ENCODE measurements around the gene NTRK1.

NTRK1 gene

DNA sequence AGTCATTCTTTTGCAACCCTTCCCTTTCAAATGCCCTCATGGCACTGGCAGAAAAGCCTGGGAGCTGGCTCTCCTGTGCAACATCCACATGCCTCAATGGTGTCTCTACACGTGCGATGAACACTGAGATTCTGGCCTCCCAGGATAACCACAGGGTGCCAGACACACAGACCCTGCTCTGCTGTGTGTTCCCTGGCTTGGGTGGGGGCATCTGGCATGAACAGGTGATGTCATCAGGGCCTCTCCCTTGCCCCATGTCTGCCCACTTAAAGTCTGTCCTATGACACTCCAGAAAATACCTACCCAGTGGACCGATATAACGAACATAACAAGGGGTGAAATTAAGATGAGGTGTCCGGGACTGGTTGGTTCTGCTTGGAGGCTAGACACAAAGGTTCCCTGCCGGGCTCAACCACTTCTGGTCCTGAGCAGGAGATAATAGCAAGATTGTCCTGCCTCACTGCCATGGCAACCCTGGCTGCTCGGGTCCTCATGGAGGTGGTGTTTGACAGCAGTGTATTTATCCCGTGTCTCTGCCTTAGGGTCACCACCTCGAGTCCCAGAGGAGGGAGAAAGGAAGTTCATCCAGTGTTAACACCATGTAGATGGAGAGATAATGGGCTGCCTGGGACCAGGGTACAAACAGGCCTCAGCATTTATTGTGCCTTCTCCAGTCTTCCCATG lies 21.1 kb upstream of the NTRK1 start:
- no peak for DNase-seq

DNA sequence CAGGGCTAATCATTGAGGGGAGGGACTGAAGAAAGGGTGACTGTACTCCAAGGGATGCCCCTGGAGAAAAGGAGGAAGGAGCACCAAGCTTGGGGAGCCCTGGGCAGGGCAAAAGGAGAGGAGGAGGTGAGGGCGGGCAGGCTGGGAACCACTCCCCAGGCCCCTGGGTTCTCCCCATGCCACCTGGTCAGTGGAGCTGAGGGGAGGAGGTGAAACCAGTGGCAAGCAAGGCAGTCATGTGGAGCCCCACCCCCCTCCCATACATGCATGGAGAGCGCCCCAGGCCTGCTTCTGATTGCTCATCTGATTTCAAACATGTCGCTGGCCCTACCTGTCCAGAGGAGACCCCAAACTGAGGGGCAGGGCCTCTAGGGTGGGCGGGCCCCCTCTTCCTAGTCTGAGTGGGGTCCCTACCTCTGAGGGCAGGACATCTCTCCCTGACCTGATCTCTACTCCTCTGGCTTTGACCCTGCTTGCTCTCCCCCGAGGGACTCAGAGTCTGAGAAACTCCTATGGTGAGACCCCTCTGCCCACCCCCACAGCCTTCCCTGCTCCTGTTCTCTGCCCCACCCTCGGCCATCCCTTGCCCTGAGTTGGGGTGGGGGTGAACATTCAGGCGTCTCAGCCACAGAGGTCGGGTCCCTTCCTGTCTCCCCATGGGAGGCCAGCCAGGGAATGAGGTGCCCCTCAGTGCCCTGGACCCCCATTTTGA lies 20.3 kb upstream of the NTRK1 start:
- DNase-seq = no peak

DNA sequence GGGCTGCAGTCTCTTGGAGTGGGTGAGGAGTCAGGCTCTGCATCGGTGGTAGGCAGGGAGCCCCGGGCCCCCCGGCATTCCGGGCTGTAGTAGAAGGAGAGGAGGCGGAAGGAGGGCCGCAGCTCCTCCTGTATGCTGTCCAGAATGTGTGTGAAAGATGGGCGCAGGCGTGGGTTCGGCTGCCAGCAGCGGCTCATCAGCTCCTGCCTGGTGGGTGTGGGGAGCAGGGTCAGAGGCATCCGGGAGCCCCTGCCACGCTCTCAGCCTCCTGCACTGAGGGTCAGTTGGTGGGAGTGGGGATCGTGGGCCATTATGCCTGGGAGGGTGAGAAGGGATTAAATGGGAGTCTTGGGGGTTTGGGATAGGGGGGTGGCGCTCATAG lies 19.8 kb upstream of the NTRK1 start:
- DNase-seq = no peak

DNA sequence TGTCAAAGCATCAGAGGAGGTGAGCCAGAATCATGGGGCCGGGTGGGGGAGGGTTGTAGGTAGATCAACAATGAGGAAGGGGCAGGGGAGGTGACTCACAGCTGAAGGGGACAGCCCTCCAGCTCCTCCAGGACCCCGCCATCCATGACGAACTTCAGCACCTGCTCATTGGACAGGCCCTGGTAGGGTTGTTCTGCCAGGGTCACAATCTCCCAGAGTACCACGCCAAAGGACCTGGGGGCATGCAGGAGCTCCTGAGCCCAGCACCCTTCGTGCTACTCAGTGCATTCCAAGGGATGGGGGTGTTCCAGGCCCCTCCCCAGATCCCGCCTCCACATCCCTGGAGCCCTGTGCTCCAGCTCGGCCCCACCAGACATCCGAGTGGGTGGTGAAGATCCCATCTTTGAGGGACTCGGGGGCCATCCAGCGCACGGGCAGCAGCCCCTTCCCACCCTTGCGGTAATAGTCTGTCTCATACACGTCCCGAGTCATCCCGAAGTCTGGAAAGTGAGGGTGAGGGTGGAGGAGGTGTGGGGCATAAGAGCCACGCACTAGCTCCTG lies 19.3 kb upstream of the NTRK1 start:
- DNase-seq = no peak

DNA sequence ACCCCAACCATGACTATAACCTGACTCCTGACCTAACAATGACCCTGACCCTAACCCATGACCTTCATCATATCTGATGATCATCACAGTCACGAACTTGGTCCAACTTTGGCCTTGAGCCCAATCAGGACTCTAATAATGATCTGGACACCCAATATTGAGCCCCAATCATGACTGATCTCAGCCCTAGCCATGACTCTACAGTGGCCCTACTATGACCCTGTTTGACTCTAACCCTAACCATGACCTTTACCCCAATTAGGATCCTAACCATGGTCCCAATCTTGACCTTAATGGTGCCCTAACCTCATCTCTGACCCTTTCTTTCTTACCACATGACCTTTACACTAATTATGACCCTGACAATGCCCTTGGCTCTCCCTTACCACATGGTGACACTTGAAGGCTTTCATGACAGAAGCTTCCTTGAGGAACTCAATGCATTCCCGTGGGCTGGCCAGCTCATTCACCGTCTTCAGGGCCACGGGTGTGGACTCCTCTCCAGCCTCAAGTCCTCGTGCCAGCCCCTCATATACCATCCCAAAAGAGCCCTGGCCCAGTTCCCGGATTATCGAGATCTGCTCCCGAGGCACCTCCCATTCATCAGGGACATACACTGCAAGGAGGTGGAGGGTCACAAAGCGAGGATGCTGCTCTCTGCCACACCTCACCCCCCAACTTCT lies 17.9 kb upstream of the NTRK1 start:
- no peak for DNase-seq

DNA sequence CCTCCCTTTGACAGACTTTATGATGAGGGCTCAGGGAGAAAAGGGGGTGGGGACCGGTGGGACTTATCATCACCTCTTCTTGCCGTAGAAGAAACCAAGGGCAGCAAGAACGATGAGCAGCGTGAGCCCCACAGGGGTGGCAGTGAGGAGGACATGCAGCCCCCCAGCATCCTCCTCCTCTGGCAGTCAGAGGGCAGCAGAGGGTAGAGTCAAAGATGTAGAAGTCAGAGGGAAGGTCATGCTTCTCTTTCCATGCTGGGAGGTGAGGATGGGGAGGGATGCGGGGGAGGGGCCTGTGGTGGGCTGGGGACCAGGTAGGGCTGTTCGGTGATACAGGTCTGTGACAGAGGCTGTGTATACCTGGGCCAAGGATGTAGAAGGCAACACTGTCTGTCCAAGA lies 16.6 kb upstream of the NTRK1 start:
- no peak for DNase-seq

DNA sequence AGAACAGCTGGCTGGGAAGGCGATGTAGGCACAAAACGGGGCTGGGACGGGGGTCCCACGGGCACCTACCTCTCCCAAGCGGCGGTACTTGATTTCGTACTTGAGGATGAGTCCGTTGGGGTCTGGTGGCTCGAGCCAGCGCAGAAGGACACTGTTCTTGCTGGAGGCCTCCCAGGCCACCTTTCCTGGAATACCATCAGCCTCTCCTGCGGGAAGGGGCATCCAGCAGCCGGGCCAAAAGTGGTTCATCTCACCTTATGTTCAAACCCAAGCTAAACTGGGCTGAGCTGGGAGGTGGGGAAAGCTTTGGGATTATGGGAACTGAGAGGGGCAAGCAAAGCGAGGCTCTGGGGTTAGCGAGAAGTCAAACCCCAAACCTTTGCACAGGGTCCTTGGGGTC lies 16.0 kb upstream of the NTRK1 start:
- DNase-seq = no peak

DNA sequence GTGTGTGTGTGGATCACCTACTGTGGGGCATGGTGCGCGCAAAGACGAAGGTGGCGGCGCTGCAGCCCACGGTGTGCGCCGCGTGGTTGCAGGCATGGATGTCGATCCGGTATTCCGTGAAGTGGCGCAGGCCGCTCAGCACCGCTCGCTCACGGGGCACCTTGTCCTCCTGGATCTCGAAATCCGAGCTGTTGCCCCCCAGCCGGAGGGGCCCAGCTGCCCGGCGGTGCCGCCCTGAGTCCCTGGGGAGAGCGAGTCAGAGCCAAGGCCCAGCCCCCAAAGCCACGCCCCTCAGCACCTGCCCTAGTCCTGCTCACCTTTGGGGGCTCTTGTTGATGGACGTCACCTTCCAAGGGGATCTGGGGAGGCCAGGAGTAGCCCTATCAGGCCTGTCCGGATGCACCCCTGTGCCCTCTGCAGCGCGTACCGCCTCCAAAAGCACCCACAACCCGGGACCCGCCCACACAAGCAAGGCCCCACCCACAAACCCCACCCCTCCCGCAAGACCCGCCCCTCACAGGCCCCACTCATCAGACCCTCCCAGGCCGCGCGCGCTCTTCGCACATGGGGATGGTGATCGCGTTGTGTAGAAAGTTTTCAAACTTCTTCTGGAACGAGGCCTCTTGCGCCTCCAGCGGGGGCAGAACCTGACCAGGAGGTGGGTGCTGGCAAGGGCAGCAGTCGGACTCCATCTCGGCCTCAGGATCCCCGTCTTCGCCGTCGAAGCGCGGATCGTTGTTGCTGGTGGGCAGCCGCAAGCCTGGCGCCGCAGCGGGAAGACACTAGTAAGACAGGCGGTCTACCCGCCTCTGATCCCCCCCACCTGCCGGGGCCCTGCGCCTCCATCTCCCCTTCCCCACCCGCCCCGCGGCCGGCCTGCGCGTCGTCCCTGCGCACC lies 15.4 kb upstream of the NTRK1 start:
- peak; percentile 23 for DNase-seq

DNA sequence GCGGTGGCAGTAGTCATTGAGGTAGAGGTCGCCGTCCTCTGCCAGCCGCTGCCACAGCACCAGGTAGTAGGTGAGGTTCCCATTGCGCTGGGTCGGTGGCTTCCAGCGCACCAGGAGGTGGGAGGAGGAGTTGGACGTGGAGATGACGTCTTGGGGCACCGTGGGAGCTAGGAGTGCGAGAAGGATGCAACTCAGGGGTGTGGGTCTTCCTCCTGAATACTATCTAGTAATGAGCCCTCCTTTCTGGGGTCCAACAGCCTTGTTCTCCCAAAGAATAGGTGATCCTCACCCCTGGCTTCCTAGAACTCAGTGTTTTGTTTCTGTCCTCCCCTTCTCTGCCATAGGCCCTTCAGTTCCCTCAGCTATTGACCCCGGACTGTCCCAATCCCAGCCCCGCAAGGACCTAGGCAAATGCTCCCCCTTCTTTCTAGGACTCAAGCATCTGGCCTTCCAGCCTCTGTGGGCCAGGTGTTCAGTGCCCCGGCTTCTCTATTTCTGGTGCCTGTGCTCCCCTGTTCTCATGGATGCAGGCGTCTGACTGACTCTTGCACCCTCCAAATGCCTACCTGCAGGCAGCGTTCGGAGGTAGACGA lies 14.6 kb upstream of the NTRK1 start:
- no peak for DNase-seq

DNA sequence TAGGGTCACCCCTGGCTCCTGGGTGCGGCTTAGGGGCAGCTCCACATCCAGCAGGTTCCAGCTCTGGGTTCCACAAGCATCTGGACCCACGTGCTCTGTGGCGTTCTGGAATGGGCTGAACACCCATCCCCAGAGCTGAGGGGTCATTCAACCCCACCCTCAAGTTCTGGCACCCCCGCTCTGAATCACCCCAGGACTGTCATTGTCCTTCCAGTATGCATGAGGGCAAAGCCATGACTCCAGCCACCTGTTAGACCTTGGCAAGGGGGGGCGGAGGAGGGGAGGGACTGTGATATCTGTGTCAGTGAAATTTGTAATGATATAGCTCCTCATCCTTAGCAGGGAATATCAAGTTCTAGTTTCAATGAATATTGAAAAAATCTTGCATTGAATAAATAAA lies 14.0 kb upstream of the NTRK1 start:
- DNase-seq = no peak

DNA sequence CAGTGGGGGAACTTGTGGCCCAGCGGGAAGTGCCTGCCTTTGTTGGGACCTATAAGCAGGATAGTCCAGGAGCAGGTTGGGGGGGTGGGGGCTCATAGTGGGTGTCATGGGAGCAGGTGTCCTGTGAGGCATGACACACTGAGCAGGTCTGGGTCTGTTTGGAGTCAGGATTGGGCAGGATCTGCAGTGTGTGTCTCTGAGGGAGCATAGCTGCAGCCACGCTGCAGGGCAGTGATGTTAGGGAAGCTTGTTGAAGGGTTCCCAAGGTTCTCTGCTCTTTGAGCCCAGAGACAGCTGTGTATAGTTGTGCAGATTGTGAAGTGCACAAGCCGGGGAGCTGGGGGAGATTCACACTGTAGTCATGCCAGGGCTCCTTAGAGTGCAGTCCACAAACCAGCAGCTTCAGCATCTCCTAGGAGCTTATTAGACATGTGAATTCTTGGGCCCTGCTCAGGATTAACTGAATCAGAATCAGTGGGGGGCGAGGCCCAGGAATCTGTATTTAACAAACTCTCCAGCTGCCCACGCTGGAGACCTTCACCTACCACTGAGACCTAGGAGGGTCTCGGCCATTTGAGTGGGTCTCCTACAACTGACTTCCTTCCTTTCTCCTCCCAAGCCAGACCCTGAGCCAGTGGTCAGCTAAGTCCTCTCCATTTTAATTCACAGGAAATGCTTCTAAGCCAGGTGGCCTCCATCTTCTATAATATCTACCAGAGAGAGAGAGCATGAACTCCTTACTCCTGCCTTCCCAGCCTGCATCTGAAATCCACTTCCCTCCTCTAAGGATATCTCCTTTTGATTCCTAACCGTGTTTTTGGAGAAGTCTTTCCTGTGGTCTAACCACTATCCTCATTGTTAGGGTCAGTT lies 12.8 kb upstream of the NTRK1 start:
- DNase-seq = no peak

DNA sequence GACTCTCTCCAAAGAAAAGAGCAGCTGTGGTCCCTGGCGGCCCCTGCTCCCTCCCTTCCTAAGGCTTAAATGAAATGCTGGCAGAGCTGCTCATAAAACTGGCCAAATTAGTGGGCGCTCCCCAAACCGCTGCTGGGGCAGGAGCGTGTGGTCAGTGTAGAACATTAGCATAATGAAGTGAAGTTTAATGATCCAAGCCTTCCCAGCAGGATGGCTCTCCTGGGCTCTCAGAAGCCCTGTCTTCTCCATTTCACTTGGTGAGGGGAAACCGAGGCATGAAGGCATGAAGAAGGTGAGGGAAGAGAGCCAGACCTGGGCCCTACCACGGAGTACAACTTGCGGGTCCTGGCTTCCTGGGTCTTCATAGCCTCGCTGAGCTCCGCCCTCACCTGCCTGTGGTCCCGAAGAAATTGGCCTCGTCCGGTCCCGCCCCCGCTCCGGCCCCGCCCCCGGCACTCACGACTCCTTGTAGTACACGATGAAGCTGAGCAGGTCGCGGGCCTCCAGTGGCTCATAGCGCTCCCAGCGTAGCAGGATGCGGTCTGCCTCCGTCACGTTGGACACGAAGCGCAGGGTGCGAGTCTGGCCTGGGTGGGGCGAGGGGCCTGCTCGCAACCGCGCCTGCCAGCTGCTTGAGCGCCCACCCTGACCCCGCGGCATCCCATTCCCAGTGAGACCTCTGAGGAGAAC lies 12.1 kb upstream of the NTRK1 start:
- DNase-seq = peak; percentile 62

DNA sequence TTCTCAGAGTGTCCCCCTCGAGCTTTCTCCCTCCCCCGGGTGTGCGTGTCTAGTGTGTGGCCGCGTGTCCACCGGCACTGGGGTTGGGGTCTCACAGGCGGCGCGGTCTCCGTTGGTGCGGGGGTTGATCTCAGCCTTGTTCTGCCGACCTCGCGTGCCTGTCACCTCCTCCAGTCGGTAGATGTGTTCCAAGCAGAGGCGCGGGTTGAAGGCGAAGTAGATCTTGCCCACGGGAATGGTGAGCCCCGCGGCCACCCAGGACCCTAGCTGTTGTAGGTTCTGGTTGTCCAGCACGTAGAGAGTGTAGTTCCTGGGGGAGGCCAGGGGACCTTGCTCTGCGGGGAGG lies 11.5 kb upstream of the NTRK1 start:
- no peak for DNase-seq

DNA sequence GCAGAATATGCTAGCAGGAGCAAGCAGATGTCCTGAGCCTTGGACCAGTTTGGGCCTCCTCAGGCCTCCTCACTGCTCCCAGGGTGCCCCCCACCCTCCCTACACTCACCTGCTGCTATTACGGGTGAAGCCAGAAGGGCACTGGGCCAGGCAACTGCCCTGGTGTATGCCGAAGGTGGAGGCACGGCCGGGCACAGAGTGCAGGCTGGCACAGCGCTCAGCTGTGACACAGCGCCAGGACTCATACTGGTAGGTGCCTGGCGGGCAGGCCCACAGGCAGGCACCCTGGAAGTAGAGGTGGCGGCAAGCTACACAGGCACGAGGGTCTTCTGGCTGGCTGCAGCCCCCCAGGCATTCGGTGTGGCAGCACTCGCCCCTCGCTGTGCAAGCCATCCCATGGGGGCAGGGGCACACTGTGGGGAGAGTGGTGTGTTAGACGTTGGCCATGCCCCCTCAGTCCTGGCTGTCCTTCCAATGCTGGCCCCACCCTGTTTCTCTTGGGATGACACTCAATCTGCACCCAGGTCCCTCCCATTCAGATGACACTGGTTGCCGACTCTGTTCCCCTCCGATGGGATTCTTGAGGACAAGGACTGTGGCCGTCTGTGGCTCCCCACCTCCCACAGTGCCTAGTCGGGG lies 8.8 kb upstream of the NTRK1 start:
- DNase-seq = no peak

DNA sequence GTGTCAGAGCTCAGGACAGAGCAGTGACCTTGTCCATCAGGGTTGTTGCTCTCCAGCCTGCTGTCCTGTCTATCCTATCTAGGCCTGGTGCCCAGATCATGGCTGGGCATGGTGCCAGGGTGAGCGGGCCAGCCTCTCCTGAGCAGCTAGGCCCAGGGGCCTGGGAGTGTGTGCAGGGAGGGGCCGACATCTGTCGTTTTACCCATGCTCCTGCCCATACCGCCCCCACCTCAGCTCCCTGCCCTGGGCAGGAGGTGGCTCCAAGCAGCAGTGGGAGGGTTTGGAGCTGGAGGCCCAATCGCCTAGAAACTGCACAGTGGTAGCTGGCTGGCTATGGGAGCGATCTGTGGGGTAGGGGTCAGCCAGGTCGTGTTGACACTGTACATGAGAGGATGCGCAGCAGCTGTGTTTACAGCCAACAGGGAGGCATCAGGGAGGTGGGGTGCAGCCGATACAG lies 8.2 kb upstream of the NTRK1 start:
- no peak for DNase-seq

DNA sequence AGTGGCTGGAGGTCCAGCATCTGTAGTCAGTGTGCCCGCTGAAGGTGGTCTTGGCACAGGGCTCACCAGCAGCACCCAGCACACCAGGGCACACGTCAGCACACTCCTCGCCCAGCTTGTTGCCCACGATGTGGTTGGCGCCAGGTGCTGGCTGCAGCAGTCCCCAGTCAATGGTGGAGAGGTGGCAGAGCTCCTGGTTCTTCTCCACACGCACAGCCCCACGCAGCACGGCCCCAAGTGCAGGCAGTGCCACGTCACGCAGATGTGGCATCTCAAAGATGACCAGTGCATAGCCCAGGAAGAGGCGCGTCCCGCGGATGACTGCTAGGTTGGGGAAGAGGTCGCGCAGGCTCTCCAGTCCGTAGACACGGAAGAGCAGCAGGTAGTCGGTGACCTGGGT lies 6.9 kb upstream of the NTRK1 start:
- DNase-seq = no peak

DNA sequence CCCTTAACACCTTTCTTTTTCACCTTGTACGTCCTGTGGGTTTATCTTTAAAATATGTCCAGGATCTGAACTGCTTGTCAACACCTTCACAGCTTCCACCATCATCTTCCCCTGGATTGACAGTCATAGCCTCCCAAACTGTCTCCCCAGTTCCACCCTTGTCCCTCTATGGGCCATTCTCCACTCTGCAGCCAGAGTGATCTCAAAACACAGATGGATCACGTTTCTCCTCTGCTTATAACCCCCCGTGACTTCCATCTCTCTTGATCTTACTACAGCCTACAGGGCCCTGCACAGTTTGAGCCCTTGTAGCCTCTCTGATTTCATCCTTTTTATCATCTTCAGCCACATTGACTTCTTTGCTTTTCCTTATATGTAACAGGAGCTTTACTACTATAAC lies 6.0 kb upstream of the NTRK1 start:
- DNase-seq = no peak

DNA sequence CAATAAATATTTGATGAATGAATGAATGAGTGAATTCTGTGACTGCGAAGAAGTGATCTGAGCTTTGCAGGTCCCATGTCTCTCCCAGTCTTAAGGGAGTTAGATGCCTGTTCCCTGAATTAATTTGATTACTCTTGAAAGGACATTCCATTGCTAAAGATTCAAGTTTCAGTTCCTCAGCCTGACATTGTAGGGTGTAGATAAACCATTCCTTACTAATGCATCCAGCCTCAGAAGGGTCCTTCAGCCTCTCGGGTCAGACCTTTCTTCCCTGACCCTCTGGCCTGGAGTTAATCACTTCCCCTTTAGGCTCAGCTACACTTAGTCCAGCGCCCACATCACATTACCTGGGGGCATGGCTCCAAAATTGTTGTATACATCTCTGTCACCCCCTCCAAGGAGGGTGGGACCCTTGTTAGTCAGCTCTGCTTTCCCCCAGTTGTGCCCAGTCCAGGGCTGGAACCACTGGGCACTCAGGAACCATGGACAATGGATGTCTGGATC lies 4.3 kb upstream of the NTRK1 start:
- no peak for DNase-seq

DNA sequence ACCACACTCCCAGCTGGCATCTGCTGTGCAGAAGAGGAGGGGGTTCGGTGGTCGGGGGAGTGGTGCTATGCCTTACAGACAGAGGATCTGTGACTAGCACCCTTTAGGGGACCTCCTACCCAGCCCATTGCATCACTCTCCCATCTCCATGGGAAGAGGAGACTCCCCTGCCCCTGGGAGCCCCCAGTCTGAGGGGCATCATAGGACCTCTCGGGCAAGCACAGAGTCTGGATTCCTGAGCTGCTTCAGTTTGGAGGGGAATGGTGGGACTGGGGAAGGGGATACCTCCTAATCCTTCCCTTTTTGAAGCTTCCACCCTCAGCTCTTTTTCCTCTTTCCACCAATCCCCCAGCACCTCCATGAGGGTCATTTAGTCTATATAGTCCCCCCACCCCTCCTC lies 3.1 kb upstream of the NTRK1 start:
- no peak for DNase-seq

DNA sequence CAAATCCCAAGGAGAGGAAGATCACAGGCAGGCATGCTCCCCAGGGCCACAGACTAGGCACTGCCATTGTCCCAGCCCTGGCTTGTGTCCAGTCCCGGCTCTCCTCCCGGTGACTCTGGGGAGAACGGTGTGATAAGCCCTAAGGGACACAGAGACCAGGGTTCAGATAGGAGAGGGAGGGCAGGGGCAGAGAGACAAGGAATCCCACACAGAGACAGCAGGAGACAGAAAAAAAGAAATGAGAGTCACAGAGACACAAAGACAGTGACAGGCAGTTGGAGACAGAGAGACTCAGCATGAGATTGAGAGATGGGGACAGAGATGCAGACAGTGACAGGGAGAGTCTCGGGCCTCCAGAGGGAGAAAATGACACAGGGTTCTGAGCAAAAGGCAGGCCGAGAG lies 2.1 kb upstream of the NTRK1 start:
- DNase-seq = no peak
